ENCODE measurements around the gene RIF1. TPM values are rescaled to one million over a fixed set of nuclear protein-coding genes. Genes with fewer than 3 reads are reported as not detected.

The RIF1 gene
- total and polyA plus RNA-seq, 7 experiments from 2014 or later: 26.3 to 74.0 (median 60.8) TPM

- Histone ChIP-seq H3K27me3 (ENCODE audit: control insufficient read depth in 2 of 2, insufficient read depth in 2 of 2, low read length in 2 of 2) (no peaks in the 10 kb centered on the region), H3K9me3 (ENCODE audit: control insufficient read depth in 2 of 3, low read length in 3 of 3) (no peaks in the 10 kb centered on the region), H3K4me1 (ENCODE audit: control insufficient read depth in 2 of 2, insufficient read depth in 2 of 2, low read length in 2 of 2) (no peaks in the 10 kb centered on the region), H3K36me3 (ENCODE audit: control insufficient read depth in 2 of 3, insufficient read depth in 3 of 3, low read length in 3 of 3) (peaks cover 8 to 54% (median 16%) of the 10 kb centered on the region in 3 experiments), H3K4me3 (ENCODE audit: low read length) (no peak overlapping the region), H3K27ac (ENCODE audit: low read depth, low read length) (no peak overlapping the region)
- DNase-seq (no peak), ATAC-seq (no peak)
- peaks cover 0 to 5% (median 0%) of the 10 kb centered on the region in 11 donors for H3K9me3 Mint-ChIP-seq
- ChIA-PET POLR2A (no interaction called here), CTCF (interaction anchor here (0.6 kb wide), 1 partner anchor 32 kb away, joined by 3 read pairs; no protein-coding TSS in a partner anchor)
- peaks cover 0 to 22% (median 5%) of the 10 kb centered on the region in 7 donors for H3K4me1 Mint-ChIP-seq
- no peak overlapping the region for H3K4me3 Mint-ChIP-seq
- peaks cover 28 to 80% (median 63%) of the 10 kb centered on the region in 5 donors for H3K36me3 Mint-ChIP-seq
- intact Hi-C loops (cut with micrococcal nuclease): no loop called here
- H3K27ac Mint-ChIP-seq: no peak overlapping the region
- H3K27me3 Mint-ChIP-seq: no peaks in the 10 kb centered on the region
These were observed 60.9 kb downstream of the RIF1 start for GRCh38 chr2:151470556-151470955.

GRCh38 chr2:151472966-151473365 is 63.3 kb downstream of the RIF1 start:
- H3K36me3 ChIP-seq (ENCODE audit: control insufficient read depth in 2 of 3, insufficient read depth in 3 of 3, low read length in 3 of 3): peaks cover 12 to 35% (median 16%) of the 10 kb centered on the region in 3 experiments
- H3K9me3 Mint-ChIP-seq: peaks cover 0 to 5% (median 0%) of the 10 kb centered on the region in 11 donors
- CTCF ChIA-PET: interaction anchor here (0.6 kb wide), 1 partner anchor 16 kb away, joined by 3 read pairs; no protein-coding TSS in a partner anchor
- POLR2A ChIA-PET: no interaction called here
- H3K27ac ChIP-seq (ENCODE audit: low read depth, low read length): no peak overlapping the region
- H3K4me3 ChIP-seq (ENCODE audit: low read length): no peak overlapping the region
- no peak overlapping the region for H3K27ac Mint-ChIP-seq
- no peaks in the 10 kb centered on the region for H3K27me3 Mint-ChIP-seq
- peaks cover 21 to 81% (median 65%) of the 10 kb centered on the region in 5 donors for H3K36me3 Mint-ChIP-seq
- H3K4me3 Mint-ChIP-seq: no peak overlapping the region
- ATAC-seq (no peak), DNase-seq (no peak)
- H3K4me1 Mint-ChIP-seq: peaks cover 0 to 22% (median 0%) of the 10 kb centered on the region in 7 donors
- no peaks in the 10 kb centered on the region for H3K4me1 ChIP-seq (ENCODE audit: control insufficient read depth in 2 of 2, insufficient read depth in 2 of 2, low read length in 2 of 2)
- H3K9me3 ChIP-seq (ENCODE audit: control insufficient read depth in 2 of 3, low read length in 3 of 3): no peaks in the 10 kb centered on the region
- no peaks in the 10 kb centered on the region for H3K27me3 ChIP-seq (ENCODE audit: control insufficient read depth in 2 of 2, insufficient read depth in 2 of 2, low read length in 2 of 2)
- intact Hi-C loops (cut with micrococcal nuclease): no loop called here

DNA sequence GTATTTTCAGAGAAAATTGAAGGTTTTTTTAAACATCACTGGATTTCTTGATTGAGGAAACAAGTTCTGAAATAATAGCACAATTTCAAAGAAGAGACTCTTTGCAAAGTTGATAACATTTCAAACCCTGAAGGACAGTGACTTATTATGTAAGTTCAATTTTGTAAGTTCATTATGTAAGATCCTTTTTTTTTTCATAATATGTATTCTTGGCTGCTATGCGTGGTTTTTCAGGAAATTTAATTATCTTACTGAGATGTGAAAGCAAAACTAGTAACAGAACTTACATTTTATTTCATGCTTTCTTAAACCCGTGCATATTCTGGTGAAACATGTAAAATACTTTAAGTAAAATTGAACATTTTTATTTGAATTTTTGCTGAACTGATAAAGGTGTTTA is 65.4 kb downstream of the RIF1 start:
- no peak overlapping the region for H3K4me3 Mint-ChIP-seq
- H3K36me3 Mint-ChIP-seq: peaks cover 13 to 74% (median 57%) of the 10 kb centered on the region in 5 donors
- intact Hi-C loops (cut with micrococcal nuclease): no loop called here

DNA sequence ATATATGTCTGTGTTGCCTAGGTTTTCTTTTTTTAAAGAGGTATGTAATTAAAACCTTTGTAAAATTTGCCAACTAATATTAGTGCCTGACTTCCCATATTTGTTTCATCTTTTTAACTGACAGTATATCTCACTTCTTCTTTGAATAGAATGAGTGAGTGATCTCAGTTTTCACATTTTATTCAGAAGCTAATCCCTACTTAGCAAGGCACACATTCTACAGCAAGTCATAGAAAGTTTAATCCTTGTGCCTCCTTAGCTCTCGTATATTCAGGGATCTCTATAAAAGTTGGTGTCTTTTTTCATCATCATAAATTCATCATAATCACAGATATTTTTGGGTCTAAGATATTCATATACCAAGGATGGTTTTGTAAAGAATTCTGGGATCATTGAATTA is 66.6 kb downstream of the RIF1 start:
- Mint-ChIP-seq H3K4me1 (peaks cover 0 to 21% (median 0%) of the 10 kb centered on the region in 7 donors), H3K9me3 (peaks cover 0 to 2% (median 0%) of the 10 kb centered on the region in 11 donors), H3K36me3 (peaks cover 11 to 71% (median 54%) of the 10 kb centered on the region in 5 donors), H3K27me3 (no peaks in the 10 kb centered on the region), H3K27ac (no peak overlapping the region), H3K4me3 (no peak overlapping the region)
- Histone ChIP-seq H3K27ac (ENCODE audit: low read depth, low read length) (no peak overlapping the region), H3K36me3 (ENCODE audit: control insufficient read depth in 2 of 3, insufficient read depth in 3 of 3, low read length in 3 of 3) (peaks cover 0 to 5% (median 4%) of the 10 kb centered on the region in 3 experiments), H3K9me3 (ENCODE audit: control insufficient read depth in 2 of 3, low read length in 3 of 3) (no peaks in the 10 kb centered on the region), H3K27me3 (ENCODE audit: control insufficient read depth in 2 of 2, insufficient read depth in 2 of 2, low read length in 2 of 2) (no peaks in the 10 kb centered on the region), H3K4me1 (ENCODE audit: control insufficient read depth in 2 of 2, insufficient read depth in 2 of 2, low read length in 2 of 2) (no peaks in the 10 kb centered on the region), H3K4me3 (ENCODE audit: low read length) (no peak overlapping the region)
- intact Hi-C loops (cut with micrococcal nuclease): no loop called here
- no peak for ATAC-seq
- ChIA-PET CTCF (no interaction called here), POLR2A (no interaction called here)
- DNase-seq: no peak

More for the DNA sequence above, 65.4 kb downstream of the RIF1 start:
- H3K27me3 ChIP-seq (ENCODE audit: control insufficient read depth in 2 of 2, insufficient read depth in 2 of 2, low read length in 2 of 2): no peaks in the 10 kb centered on the region
- H3K4me3 ChIP-seq (ENCODE audit: low read length): no peak overlapping the region
- Mint-ChIP-seq H3K27ac (no peak overlapping the region), H3K4me1 (peaks cover 0 to 22% (median 0%) of the 10 kb centered on the region in 7 donors), H3K9me3 (peaks cover 0 to 5% (median 0%) of the 10 kb centered on the region in 11 donors), H3K27me3 (no peaks in the 10 kb centered on the region)
- DNase-seq: no peak
- CTCF ChIA-PET: no interaction called here
- H3K9me3 ChIP-seq (ENCODE audit: control insufficient read depth in 2 of 3, low read length in 3 of 3): no peaks in the 10 kb centered on the region
- POLR2A ChIA-PET: no interaction called here
- H3K36me3 ChIP-seq (ENCODE audit: control insufficient read depth in 2 of 3, insufficient read depth in 3 of 3, low read length in 3 of 3): peaks cover 3 to 16% (median 4%) of the 10 kb centered on the region in 3 experiments
- H3K27ac ChIP-seq (ENCODE audit: low read depth, low read length): no peak overlapping the region
- no peaks in the 10 kb centered on the region for H3K4me1 ChIP-seq (ENCODE audit: control insufficient read depth in 2 of 2, insufficient read depth in 2 of 2, low read length in 2 of 2)
- no peak for ATAC-seq

- Histone ChIP-seq H3K4me3 (ENCODE audit: low read length) (no peak overlapping the region), H3K27ac (ENCODE audit: low read depth, low read length) (no peak overlapping the region), H3K9me3 (ENCODE audit: control insufficient read depth in 2 of 3, low read length in 3 of 3) (no peaks in the 10 kb centered on the region), H3K36me3 (ENCODE audit: control insufficient read depth in 2 of 3, insufficient read depth in 3 of 3, low read length in 3 of 3) (peaks cover 0 to 5% (median 4%) of the 10 kb centered on the region in 3 experiments), H3K4me1 (ENCODE audit: control insufficient read depth in 2 of 2, insufficient read depth in 2 of 2, low read length in 2 of 2) (no peaks in the 10 kb centered on the region), H3K27me3 (ENCODE audit: control insufficient read depth in 2 of 2, insufficient read depth in 2 of 2, low read length in 2 of 2) (no peaks in the 10 kb centered on the region)
- Mint-ChIP-seq H3K4me3 (no peak overlapping the region), H3K27ac (no peak overlapping the region), H3K36me3 (peaks cover 10 to 67% (median 51%) of the 10 kb centered on the region in 5 donors), H3K9me3 (no peaks in the 10 kb centered on the region), H3K27me3 (no peaks in the 10 kb centered on the region), H3K4me1 (peaks cover 0 to 27% (median 0%) of the 10 kb centered on the region in 7 donors)
- DNase-seq: no peak
- ATAC-seq: no peak
- CTCF ChIA-PET: no interaction called here
- POLR2A ChIA-PET: no interaction called here
- intact Hi-C loops (cut with micrococcal nuclease): no loop called here
These were observed 68.3 kb downstream of the RIF1 start for GRCh38 chr2:151478011-151478410.

DNA sequence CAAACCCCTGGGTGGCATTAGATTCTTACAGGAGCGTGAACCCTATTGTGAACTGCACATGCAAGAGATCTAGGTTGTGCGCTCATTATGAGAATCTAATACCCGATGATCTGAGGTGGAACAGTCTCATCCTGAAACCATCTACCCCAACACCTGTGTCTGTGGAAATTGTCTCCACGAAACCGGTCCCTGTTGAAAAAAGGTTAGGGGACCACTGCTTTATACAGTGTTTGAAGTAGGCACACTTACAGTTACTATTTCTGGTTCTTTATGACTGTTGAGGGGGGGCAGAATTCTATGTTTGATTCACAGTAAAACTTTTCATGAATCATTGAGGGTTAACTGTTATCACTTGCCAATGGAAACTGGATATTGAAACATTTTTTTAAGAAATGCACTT is 72.0 kb downstream of the RIF1 start:
- Histone ChIP-seq H3K27me3 (ENCODE audit: control insufficient read depth in 2 of 2, insufficient read depth in 2 of 2, low read length in 2 of 2) (no peaks in the 10 kb centered on the region), H3K4me1 (ENCODE audit: control insufficient read depth in 2 of 2, insufficient read depth in 2 of 2, low read length in 2 of 2) (no peaks in the 10 kb centered on the region), H3K36me3 (ENCODE audit: control insufficient read depth in 2 of 3, insufficient read depth in 3 of 3, low read length in 3 of 3) (no peaks in the 10 kb centered on the region), H3K4me3 (ENCODE audit: low read length) (no peak overlapping the region), H3K9me3 (ENCODE audit: control insufficient read depth in 2 of 3, low read length in 3 of 3) (no peaks in the 10 kb centered on the region), H3K27ac (ENCODE audit: low read depth, low read length) (no peak overlapping the region)
- intact Hi-C loops (cut with micrococcal nuclease): no loop called here
- Mint-ChIP-seq H3K4me1 (peaks cover 0 to 18% (median 0%) of the 10 kb centered on the region in 7 donors), H3K4me3 (no peak overlapping the region), H3K9me3 (peaks cover 0 to 2% (median 0%) of the 10 kb centered on the region in 11 donors), H3K27me3 (no peaks in the 10 kb centered on the region), H3K36me3 (peaks cover 10 to 75% (median 56%) of the 10 kb centered on the region in 5 donors), H3K27ac (peak overlapping the region in 1 of 9 donors; percentile 26)
- DNase-seq (no peak), ATAC-seq (no peak)
- ChIA-PET POLR2A (no interaction called here), CTCF (no interaction called here)

- H3K4me1 ChIP-seq (ENCODE audit: control insufficient read depth in 2 of 2, insufficient read depth in 2 of 2, low read length in 2 of 2): no peaks in the 10 kb centered on the region
- Mint-ChIP-seq H3K4me3 (no peak overlapping the region), H3K4me1 (peaks cover 0 to 18% (median 0%) of the 10 kb centered on the region in 7 donors), H3K36me3 (peaks cover 10 to 71% (median 55%) of the 10 kb centered on the region in 5 donors), H3K27me3 (no peaks in the 10 kb centered on the region), H3K27ac (peak overlapping the region in 2 of 9 donors; percentile 25 to 26), H3K9me3 (peaks cover 0 to 2% (median 0%) of the 10 kb centered on the region in 11 donors)
- DNase-seq: no peak
- no peaks in the 10 kb centered on the region for H3K27me3 ChIP-seq (ENCODE audit: control insufficient read depth in 2 of 2, insufficient read depth in 2 of 2, low read length in 2 of 2)
- no peaks in the 10 kb centered on the region for H3K36me3 ChIP-seq (ENCODE audit: control insufficient read depth in 2 of 3, insufficient read depth in 3 of 3, low read length in 3 of 3)
- no peak overlapping the region for H3K27ac ChIP-seq (ENCODE audit: low read depth, low read length)
- ChIA-PET POLR2A (no interaction called here), CTCF (no interaction called here)
- H3K9me3 ChIP-seq (ENCODE audit: control insufficient read depth in 2 of 3, low read length in 3 of 3): no peaks in the 10 kb centered on the region
- intact Hi-C loops (cut with micrococcal nuclease): no loop called here
- no peak overlapping the region for H3K4me3 ChIP-seq (ENCODE audit: low read length)
- ATAC-seq: no peak
These were observed 72.5 kb downstream of the RIF1 start for GRCh38 chr2:151482171-151482725.
